Fibroblast of upper back skin (primary cell): ENCODE data around the gene ATP12A.

ENCODE experiments used
- DNase-seq: peaks from one replicate; pipeline ENCODE4 v3.0.0-alpha.2; 2013

Gene ATP12A

DNA sequence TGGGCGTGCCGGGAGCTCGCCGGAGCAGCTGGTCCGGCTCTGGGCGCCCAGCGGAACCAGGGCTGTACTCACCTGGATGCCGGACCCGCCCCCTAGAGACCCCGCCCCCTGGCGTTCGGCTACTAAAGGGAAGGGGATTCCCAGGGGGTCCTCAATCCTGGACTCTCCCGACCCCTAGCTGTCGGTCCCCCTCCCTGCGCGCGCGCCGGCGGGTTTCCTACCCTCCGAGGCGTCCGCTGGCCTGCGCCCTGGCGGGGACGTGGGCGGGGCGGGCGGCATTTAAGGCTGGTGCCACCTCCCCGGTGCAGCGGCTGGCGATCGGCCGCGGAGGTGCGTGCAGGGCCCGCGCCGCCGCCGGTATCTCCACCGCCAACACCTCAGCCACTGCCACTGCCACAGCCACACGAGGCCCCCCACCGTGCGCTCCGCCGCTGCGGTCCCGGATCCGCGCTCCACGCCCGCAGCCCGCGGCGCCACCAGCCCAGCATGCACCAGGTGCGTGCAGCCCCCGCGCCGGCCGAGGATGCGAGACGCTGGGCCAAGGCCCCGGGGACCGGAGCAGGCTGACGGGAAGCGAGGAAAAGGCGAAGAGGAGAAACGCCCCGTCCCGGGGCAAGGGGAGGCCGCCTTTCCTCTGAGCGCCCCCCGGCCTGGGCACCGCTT is at the start of gene ATP12A:
ATP12A (plus strand) TSS at position 151 of the 663 bp plus-strand sequence; CDS start at position 487, 336 bp downstream.
- DNase-seq: no peak

DNA sequence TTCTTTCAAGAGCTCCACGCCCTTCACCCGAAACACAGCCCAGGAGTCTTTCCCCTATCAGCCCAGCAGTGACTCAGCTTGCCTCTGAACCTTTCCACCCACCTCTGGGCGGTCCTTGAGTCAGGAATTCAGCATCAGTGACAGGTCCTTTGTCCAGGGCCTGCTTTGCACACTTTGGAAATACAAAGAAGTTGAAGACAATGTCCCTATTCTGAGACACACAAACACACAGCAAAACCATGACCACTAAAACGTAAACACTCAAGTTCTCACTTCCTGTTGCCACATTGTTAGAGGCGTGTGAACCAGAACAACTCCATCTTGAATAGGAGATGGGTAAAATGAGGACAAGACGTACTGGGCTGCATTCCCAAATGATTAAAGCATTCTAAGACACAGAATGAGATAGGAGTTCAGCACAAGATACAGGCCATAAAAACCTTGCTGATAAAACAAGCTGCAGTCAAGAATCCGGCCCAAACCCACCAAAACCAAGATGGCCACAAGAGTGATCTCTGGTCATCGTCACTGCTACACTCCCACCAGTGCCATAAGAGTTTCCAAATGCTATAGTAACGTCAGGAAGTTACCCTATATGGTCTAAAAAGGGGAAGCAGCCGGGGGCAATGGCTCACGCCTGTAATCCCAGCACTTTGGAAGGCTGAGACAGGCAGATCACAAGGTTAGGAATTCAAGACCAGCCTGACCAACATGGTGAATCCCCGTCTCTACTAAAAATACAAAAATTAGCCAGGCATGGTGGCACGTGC is 49.2 kb upstream of the ATP12A start:
- no peak for DNase-seq

GRCh38 chr13:24631922-24632321 is 48.3 kb upstream of the ATP12A start:
- DNase-seq: peak; percentile 2

DNA sequence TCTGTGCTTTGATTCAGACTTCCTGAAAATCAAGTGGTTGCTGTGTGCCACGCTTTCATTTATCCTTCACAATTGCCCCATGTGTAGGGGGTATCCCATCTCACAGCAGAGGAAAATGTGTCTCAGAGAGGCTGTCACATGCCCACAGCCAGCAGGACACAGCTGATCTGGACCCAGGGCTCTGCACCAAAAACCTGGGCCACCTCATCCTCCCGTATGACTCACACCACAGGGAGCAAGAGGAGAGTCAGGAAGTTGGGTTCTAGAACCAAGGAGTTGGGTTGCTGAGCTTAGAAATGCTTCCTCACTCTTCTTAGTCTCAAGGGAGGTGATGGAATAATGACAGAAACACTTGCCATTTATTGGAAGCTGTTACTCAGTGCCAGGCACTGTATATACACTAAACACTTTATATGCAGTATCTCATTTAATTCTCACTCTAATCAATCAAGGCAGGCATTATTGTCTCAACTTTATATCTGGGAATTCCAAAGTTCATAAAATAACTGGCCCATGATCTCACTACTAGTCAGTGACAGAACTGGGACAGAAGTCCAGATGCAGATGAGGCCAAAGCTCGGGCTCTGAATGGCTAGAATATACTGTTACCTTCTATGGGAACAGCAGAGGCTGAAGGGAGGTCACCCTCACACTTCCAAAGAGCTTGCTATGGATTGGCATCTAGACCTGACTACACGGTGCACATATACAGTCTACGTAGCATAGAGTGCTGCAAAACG is 47.7 kb upstream of the ATP12A start:
- DNase-seq: peak; percentile 3

- no peak for DNase-seq
These were observed 43.4 kb upstream of the ATP12A start for GRCh38 chr13:24636776-24637175.

GRCh38 chr13:24638096-24638495 is 42.1 kb upstream of the ATP12A start:
- DNase-seq: no peak

DNA sequence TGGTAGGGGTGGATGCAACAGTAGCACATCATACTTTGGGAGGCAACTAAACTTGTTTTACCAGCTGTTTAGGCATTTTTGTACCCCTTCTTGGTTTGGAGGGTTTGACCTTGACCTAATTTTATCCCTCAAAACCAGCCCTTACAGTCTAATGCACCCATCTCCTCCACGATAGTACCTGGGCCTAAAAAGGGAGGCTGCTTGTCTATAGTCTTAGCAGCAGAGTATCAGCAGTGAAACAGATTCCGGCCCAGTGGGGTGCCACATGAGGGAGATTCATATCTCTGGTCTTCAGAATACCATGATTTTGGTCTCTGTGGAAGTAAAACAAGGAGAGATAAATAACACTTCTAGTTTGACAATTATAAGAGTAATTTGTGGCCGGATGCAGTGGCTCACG is 39.5 kb upstream of the ATP12A start:
- DNase-seq: no peak

GRCh38 chr13:24642219-24642618 is 38.0 kb upstream of the ATP12A start:
- no peak for DNase-seq

- DNase-seq: peak; percentile 58
These were observed 36.2 kb upstream of the ATP12A start for GRCh38 chr13:24644036-24644435.

DNA sequence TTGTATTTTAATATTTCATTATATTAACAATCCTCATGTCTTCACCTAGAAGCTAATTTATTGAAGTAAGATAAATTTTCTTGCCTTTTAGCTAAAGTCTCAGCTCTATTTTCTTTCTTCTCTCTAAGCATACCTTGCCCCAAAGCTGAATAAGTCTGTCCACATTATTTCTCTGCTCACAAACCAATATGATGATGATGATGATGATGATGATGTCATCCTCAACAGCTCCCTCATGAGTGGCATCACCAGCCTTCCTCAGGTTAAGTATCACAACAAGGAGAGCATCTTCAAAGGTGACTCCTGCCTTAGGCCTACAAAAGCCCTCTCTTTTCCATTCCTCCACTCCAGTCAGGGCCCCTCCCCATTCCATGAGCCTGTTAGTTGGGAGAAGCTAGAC is 31.9 kb upstream of the ATP12A start:
- DNase-seq: no peak

DNA sequence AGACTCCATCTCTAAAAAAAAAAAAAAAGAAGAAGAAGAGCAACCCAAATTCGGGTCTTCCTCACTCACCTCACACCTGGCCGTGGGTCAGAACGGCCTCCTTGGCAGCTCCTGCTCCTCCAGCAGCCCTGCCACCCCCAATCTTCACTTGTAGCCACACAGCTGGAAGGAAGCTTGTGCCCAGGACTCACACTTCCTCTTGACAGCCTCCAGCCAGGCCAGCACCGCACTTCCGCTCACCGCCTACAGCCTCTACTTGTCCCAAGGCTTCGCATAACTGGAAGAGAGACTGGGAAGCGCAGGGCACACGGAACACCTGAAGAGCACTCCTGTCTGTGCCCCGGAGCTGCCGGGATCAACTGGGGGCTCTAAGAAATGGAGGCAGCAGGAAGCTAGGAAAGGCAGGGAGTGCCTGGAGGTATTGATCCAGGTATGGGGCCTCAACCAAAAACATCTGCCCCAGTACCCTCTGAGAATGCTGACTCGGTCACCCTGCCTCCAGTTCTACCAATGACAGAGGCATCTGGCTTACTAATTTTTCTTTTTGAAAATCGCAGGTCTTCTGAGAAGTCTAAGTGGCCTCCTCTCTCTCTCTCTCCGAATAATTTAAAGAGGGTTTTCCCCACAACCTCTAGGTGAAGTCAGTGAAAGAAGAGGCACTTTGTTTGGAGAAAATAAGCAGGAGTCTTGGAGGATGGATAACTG is 31.1 kb upstream of the ATP12A start:
- no peak for DNase-seq

DNA sequence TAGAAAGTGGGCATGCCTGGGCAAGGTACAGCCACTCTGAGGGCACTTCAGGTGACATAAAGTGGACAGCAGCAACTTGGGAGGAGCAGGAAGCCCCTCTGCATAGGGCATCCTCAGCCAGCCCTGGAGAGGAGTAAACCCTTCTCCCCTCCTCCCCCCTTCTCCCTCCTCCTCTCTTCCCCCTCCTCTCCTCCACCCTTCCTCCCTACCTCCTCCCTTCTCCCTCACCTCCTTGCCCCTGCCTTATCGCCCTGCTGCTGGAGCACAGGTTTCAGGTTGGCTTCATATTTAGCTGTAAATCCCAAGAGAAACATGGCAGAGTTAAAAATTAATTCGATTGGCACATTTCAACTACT is 30.5 kb upstream of the ATP12A start:
- no peak for DNase-seq

DNA sequence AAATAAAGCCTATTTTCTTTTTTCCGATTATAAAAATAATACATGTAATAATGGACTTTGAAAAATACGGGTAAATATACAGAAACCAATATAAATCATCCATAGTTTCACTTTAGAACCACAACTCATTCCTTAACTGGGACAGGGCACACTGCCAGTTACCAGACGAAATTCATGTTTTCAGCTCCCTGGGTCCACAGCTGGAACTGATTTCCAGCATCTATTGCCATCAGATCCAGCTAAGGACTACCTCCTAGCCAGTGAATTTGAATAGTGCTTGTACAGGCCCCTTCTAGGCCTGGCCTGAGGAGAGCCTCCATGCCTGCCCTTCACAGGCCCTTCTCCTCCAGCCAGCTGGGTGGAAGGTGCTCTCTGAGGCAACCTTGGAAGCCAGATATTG is 30.0 kb upstream of the ATP12A start:
- peak; percentile 93 for DNase-seq

GRCh38 chr13:24651718-24652345 is 28.4 kb upstream of the ATP12A start:
- DNase-seq: no peak

DNA sequence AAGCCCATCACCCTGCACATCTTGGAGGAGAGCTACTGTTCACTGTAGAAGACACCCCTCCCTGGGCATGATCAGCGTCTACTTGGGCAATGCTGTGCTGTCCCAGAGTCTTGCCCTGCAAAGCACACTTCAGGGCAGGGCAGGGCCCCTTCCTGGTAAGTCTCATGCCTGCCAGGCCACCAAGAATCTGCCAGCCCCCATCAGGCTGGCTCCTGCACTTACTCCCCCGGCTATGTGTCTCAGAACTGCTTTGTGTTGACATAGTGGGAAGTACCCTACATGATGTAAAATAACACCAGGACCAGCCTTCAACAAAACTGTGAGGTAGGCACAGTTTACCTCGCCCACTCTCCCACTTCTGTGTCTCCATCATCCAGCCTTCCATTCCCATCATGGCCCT is 27.8 kb upstream of the ATP12A start:
- DNase-seq: no peak

- DNase-seq: peak; percentile 60
These were observed 25.5 kb upstream of the ATP12A start for GRCh38 chr13:24654741-24655140.

- DNase-seq: no peak
These were observed 21.0 kb upstream of the ATP12A start for GRCh38 chr13:24659239-24659638.

DNA sequence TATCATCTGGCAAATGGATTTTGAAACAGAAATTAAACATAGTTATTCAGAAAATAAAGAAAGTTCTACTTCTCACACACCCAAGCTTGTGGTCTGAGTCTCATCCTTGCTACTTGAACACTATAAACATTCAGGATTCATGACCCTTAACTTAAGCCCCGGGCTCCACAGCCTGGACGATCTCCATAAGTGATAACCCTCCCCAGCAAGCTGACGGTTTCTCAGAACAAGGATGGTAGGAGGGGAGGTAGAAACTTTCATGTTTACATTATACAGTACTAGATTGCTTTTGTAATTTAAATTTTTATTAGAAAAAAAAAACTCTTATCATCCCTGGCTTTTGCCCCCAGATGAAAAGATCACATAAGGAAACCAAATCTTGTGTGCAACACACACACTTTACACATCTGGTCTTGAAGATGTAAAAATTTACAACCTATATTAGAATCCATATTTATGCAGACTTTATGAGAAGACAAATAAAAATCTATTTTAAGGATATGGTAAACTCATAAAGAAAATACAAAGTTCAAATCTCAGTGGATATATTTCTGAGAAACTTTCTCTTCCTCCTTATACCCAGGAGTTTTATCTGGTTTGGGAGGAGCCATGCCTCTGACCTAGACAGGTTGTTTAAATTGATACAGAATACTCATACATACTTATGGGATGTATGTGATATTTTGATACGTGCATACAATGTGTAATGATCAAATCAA is 20.0 kb upstream of the ATP12A start:
- DNase-seq: no peak

DNA sequence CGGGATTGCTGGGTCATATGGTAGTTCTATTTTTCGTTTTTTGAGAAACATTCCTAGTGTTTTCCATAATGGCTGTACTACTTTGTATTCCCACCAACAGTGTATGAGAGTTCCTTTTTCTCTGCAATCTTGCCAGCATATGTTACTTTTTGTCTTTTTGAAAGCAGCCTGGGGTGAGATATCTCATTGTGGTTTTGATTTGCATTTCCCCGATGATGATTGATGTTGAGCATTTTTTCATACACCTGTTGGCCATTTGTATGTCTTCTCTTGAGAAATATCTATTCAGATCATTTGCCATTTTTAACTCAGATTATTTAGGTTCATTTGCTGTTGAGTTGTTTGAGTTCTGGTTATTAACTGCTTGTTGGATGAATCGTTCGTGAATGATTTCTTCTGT is 18.5 kb upstream of the ATP12A start:
- peak; percentile 34 for DNase-seq

- no peak for DNase-seq
These were observed 17.8 kb upstream of the ATP12A start for GRCh38 chr13:24662195-24663088.

- DNase-seq: no peak
These were observed 17.2 kb upstream of the ATP12A start for GRCh38 chr13:24663089-24663395.
